ENCODE results near the gene TEAD4.

The TEAD4 gene

GRCh38 chr12:3042826-3043225 lies 83.6 kb downstream of the TEAD4 start:
- DNase-seq (ENCODE audit: low read depth), result no peak
- H3K4me3 ChIP-seq (ENCODE audit: low read depth, low read length), result no peak overlapping the region
- TF ChIP-seq CTCF (IDR thresholded peaks at IDR 0.05; ENCODE audit: low read depth, low read length, missing control alignments), result no peak

- no peak overlapping the region for H3K4me3 ChIP-seq (ENCODE audit: low read depth, low read length)
- DNase-seq (ENCODE audit: low read depth), result no peak
- no peak for TF ChIP-seq CTCF (IDR thresholded peaks at IDR 0.05; ENCODE audit: low read depth, low read length, missing control alignments)
These were observed 84.2 kb downstream of the TEAD4 start for GRCh38 chr12:3043406-3043805.

- TF ChIP-seq CTCF (IDR thresholded peaks at IDR 0.05; ENCODE audit: low read depth, low read length, missing control alignments), result no peak
- H3K4me3 ChIP-seq (ENCODE audit: low read depth, low read length), result no peak overlapping the region
- DNase-seq (ENCODE audit: low read depth), result no peak
These were observed 85.0 kb downstream of the TEAD4 start for GRCh38 chr12:3044141-3044630.

- DNase-seq (ENCODE audit: low read depth), result no peak
These were observed 86.3 kb downstream of the TEAD4 start for GRCh38 chr12:3045494-3045893.

GRCh38 chr12:3045989-3046388 lies 86.8 kb downstream of the TEAD4 start:
- H3K4me3 ChIP-seq (ENCODE audit: low read depth, low read length), result no peak overlapping the region
- no peak for DNase-seq (ENCODE audit: low read depth)
- TF ChIP-seq CTCF (IDR thresholded peaks at IDR 0.05; ENCODE audit: low read depth, low read length, missing control alignments), result no peak

More at GRCh38 chr12:3045494-3045893, 86.3 kb downstream of the TEAD4 start:
- TF ChIP-seq CTCF (IDR thresholded peaks at IDR 0.05; ENCODE audit: low read depth, low read length, missing control alignments), result no peak
- no peak overlapping the region for H3K4me3 ChIP-seq (ENCODE audit: low read depth, low read length)

- TF ChIP-seq CTCF (IDR thresholded peaks at IDR 0.05; ENCODE audit: low read depth, low read length, missing control alignments), result no peak
- DNase-seq (ENCODE audit: low read depth), result no peak
- no peak overlapping the region for H3K4me3 ChIP-seq (ENCODE audit: low read depth, low read length)
These were observed 87.4 kb downstream of the TEAD4 start for GRCh38 chr12:3046441-3047200.

- DNase-seq (ENCODE audit: low read depth), result no peak
- no peak overlapping the region for H3K4me3 ChIP-seq (ENCODE audit: low read depth, low read length)
- TF ChIP-seq CTCF (IDR thresholded peaks at IDR 0.05; ENCODE audit: low read depth, low read length, missing control alignments), result no peak
These were observed 88.8 kb downstream of the TEAD4 start for GRCh38 chr12:3047961-3048360.
